GM19043 (cell line): Measurements from ENCODE around the gene TNFAIP8L2.

Source experiments
- ATAC-seq: cut with Tn5 transposase; IDR thresholded peaks from one replicate; pipeline ENCODE4 v1.9.1; 2021; ENCODE audit warnings: low read depth; ENCODE audit not compliant: unreplicated experiment

TNFAIP8L2 gene

GRCh38 chr1:151145304-151146071 lies 11.0 kb upstream of the TNFAIP8L2 start:
- no peak for ATAC-seq

- no peak for ATAC-seq
These were observed 10.4 kb upstream of the TNFAIP8L2 start for GRCh38 chr1:151146072-151146411.

- peak; percentile 99 for ATAC-seq
These were observed 9.9 kb upstream of the TNFAIP8L2 start, which contains the start of gene SEMA6C for GRCh38 chr1:151146412-151147131. SEMA6C (minus strand) TSS chr1:151146631; CDS start chr1:151142621, 4,010 bp downstream.

- no peak for ATAC-seq
These were observed 9.3 kb upstream of the TNFAIP8L2 start for GRCh38 chr1:151147132-151147503.

GRCh38 chr1:151147665-151148064 lies 8.8 kb upstream of the TNFAIP8L2 start:
- no peak for ATAC-seq

- no peak for ATAC-seq
These were observed 650 bp downstream of the TNFAIP8L2 start for GRCh38 chr1:151157067-151157531.

GRCh38 chr1:151158326-151158725 lies 1.9 kb downstream of the TNFAIP8L2 start:
- no peak for ATAC-seq

GRCh38 chr1:151158751-151159251 lies 2.4 kb downstream of the TNFAIP8L2 start:
- no peak for ATAC-seq

GRCh38 chr1:151159373-151159772 lies 2.9 kb downstream of the TNFAIP8L2 start:
- no peak for ATAC-seq

- ATAC-seq, result no peak
These were observed 8.4 kb downstream of the TNFAIP8L2 start for GRCh38 chr1:151164732-151165280.

- ATAC-seq, result no peak
These were observed 8.9 kb downstream of the TNFAIP8L2 start for GRCh38 chr1:151165281-151165737.

GRCh38 chr1:151165738-151166504 lies 9.5 kb downstream of the TNFAIP8L2 start, which contains the start of the genes LYSMD1 and SCNM1:
LYSMD1 (minus strand) TSS chr1:151165902; CDS start chr1:151165258, 644 bp downstream.
SCNM1 (plus strand) TSS chr1:151166144; CDS start chr1:151166153, 9 bp downstream.
- ATAC-seq, result peak; percentile 89

- ATAC-seq, result no peak
These were observed 10.1 kb downstream of the TNFAIP8L2 start for GRCh38 chr1:151166505-151166956.

GRCh38 chr1:151167116-151167515 lies 10.7 kb downstream of the TNFAIP8L2 start:
- no peak for ATAC-seq

- ATAC-seq, result no peak
These were observed 14.7 kb downstream of the TNFAIP8L2 start for GRCh38 chr1:151171190-151171589.

GRCh38 chr1:151175041-151175741 lies 18.7 kb downstream of the TNFAIP8L2 start:
- no peak for ATAC-seq

- no peak for ATAC-seq
These were observed 19.4 kb downstream of the TNFAIP8L2 start, which contains the start of gene TMOD4 for GRCh38 chr1:151175863-151176262. TMOD4 (minus strand) TSS chr1:151175981; CDS start chr1:151174875, 1,106 bp downstream.

- no peak for ATAC-seq
These were observed 20.1 kb downstream of the TNFAIP8L2 start for GRCh38 chr1:151176514-151177045.

GRCh38 chr1:151184211-151184610 lies 27.8 kb downstream of the TNFAIP8L2 start:
- no peak for ATAC-seq
